HepG2 (cell line): ENCODE results near the gene MESD. TPM values are rescaled to one million over a fixed set of nuclear protein-coding genes. Genes with fewer than 3 reads are reported as not detected.
A peak's percentile ranks its signal among the peaks of the same experiment; 100 is the strongest.

Experiments
- ARNT ChIP-seq: fragments of 450-650 bp; IDR thresholded peaks from 2 replicates; pipeline ENCODE4 v1.6.1; 2017
- CEBPB ChIP-seq: IDR thresholded peaks from 2 replicates; pipeline ENCODE4 v1.6.1; 2011; ENCODE audit warnings: low read depth, low read length, improper control_type of control experiment, borderline replicate concordance
- MEIS1 ChIP-seq: sonication (generic); formaldehyde crosslinking; IDR thresholded peaks from 2 replicates; pipeline ENCODE4 v1.9.0; 2021; ENCODE audit warnings: mild to moderate bottlenecking, missing genetic modification reagents, moderate library complexity, borderline replicate concordance
- MXD1 ChIP-seq: sonication (generic); formaldehyde crosslinking; IDR thresholded peaks from 2 replicates; pipeline ENCODE4 v1.4.0; 2020; ENCODE audit warnings: mild to moderate bottlenecking, missing genetic modification reagents
- PRDM4 ChIP-seq: sonication (generic); formaldehyde crosslinking; IDR thresholded peaks from 2 replicates; pipeline ENCODE4 v1.9.0; 2021; ENCODE audit warnings: missing genetic modification reagents, borderline replicate concordance
- RARA ChIP-seq: IDR thresholded peaks from 2 replicates; pipeline ENCODE4 v1.6.1; 2016; ENCODE audit warnings: missing genetic modification reagents, missing compliant biosample characterization
- ZFP36L2 ChIP-seq: sonication (generic); formaldehyde crosslinking; IDR thresholded peaks from 2 replicates; pipeline ENCODE4 v1.4.0; 2020; ENCODE audit warnings: missing genetic modification reagents
- ZNF800 ChIP-seq: sonication (generic); formaldehyde crosslinking; IDR thresholded peaks from 2 replicates; pipeline ENCODE4 v1.4.0; 2020; ENCODE audit warnings: missing genetic modification reagents
- polyA plus RNA-seq, 8 experiments: library from polyadenylated mRNA; depleted of rRNA in 3 of 8; stranded (reverse) in 7 of 8; unstranded in 1 of 8; fragments of >200 nt; fragmentation: Illumina TruSeq in 4 of 8; extraction: Trizol in 4 of 8; gene quantifications; 2 replicates each; pipeline versions ENCODE4 v1.2.1 to v1.2.3, GENCODE V29; 2011 to 2016; ENCODE audit warnings: low read depth in 4 of 8, missing spikeins in 1 of 8, mixed read lengths in 1 of 8; ENCODE audit not compliant: insufficient read depth in 1 of 8
- total RNA-seq, 5 experiments: library from RNA; depleted of rRNA; stranded (reverse); fragments of >200 nt; fragmentation: Illumina TruSeq; extraction: Trizol; gene quantifications; 2 replicates each; pipeline ENCODE4 v1.2.3, GENCODE V29; 2016; ENCODE audit warnings: low read depth in 1 of 5
- TF ChIP-seq, protein P1 (sequence below): sonication (generic); formaldehyde crosslinking; IDR thresholded peaks from 2 replicates; pipeline ENCODE4 v1.4.0; 2020; ENCODE audit warnings: missing genetic modification reagents, low read depth, mild to moderate bottlenecking, borderline replicate concordance
- TF ChIP-seq, protein P2 (sequence below): sonication (generic); formaldehyde crosslinking; IDR thresholded peaks from 2 replicates; pipeline ENCODE4 v1.4.0; 2020; ENCODE audit warnings: mild to moderate bottlenecking, low read depth, missing genetic modification reagents

MESD gene
- total and polyA plus RNA-seq, 2 of the 13 experiments (the other 11 are each of a cell fraction or from before 2014, with no cell fraction given): 18.0 to 46.2 TPM

GRCh38 chr15:81000144-81000623 lies 10.6 kb upstream of the MESD start (continued):
- TF ChIP-seq ZNF800: peak; percentile 63; the same call in 1 of the 2 replicates
- no peak for TF ChIP-seq ZFP36L2
- no peak for TF ChIP-seq PRDM4 (CRISPR knock-in tag)
- TF ChIP-seq, protein P1, sequence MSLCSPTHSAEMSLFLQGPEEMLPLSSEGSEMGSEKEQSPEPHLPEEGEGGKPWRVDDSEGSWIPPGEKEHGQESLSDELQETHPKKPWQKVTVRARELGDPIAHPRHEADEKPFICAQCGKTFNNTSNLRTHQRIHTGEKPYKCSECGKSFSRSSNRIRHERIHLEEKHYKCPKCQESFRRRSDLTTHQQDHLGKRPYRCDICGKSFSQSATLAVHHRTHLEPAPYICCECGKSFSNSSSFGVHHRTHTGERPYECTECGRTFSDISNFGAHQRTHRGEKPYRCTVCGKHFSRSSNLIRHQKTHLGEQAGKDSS (CRISPR knock-in tag): peak; percentile 99
- TF ChIP-seq ARNT: no peak
- TF ChIP-seq MXD1: no peak; the same call in none of the 2 replicates
- no peak for TF ChIP-seq CEBPB
- no peak for TF ChIP-seq RARA (CRISPR knock-in tag)
- TF ChIP-seq, protein P2, sequence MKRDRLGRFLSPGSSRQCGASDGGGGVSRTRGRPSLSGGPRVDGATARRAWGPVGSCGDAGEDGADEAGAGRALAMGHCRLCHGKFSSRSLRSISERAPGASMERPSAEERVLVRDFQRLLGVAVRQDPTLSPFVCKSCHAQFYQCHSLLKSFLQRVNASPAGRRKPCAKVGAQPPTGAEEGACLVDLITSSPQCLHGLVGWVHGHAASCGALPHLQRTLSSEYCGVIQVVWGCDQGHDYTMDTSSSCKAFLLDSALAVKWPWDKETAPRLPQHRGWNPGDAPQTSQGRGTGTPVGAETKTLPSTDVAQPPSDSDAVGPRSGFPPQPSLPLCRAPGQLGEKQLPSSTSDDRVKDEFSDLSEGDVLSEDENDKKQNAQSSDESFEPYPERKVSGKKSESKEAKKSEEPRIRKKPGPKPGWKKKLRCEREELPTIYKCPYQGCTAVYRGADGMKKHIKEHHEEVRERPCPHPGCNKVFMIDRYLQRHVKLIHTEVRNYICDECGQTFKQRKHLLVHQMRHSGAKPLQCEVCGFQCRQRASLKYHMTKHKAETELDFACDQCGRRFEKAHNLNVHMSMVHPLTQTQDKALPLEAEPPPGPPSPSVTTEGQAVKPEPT (CRISPR knock-in tag): no peak
- TF ChIP-seq MEIS1: no peak
